Smooth muscle cell (in vitro differentiated cells): ENCODE data around the gene CHN1. TPM values are rescaled to one million over a fixed set of nuclear protein-coding genes. Genes with fewer than 3 reads are reported as not detected.
A peak's percentile ranks its signal among the peaks of the same experiment; 100 is the strongest.

Source experiments
- DNase-seq: peaks from one replicate; lab custom pipeline; 2025; ENCODE audit not compliant: unreplicated experiment; lab: John Stamatoyannopoulos, UW
- H2AFZ ChIP-seq: fragments of 200-600 bp; sonication (generic); 2 replicates; pipeline ENCODE4 v1.6.0; 2016; ENCODE audit warnings: antibody characterized with exemption, low read depth, mild to moderate bottlenecking
- H3F3A ChIP-seq: fragments of 200-600 bp; sonication (generic); 2 replicates; pipeline ENCODE4 v1.6.0; 2017; ENCODE audit warnings: antibody characterized with exemption, low read depth
- H3K27ac ChIP-seq: fragments of 200-600 bp; sonication (generic); 2 replicates; pipeline ENCODE4 v1.5.1; 2016; ENCODE audit warnings: low read depth, mild to moderate bottlenecking
- H3K27me3 ChIP-seq: fragments of 200-600 bp; sonication (generic); 2 replicates; pipeline ENCODE4 v1.6.1; 2016; ENCODE audit warnings: low read depth, mild to moderate bottlenecking
- H3K36me3 ChIP-seq: fragments of 200-600 bp; sonication (generic); 2 replicates; pipeline ENCODE4 v1.5.1; 2016; ENCODE audit warnings: low read depth
- H3K4me1 ChIP-seq: fragments of 200-600 bp; sonication (generic); 2 replicates; pipeline ENCODE4 v1.5.1; 2016; ENCODE audit warnings: low read depth
- H3K4me2 ChIP-seq: fragments of 200-600 bp; sonication (generic); 2 replicates; pipeline ENCODE4 v1.6.0; 2016; ENCODE audit warnings: mild to moderate bottlenecking
- H3K4me3 ChIP-seq: fragments of 200-600 bp; sonication (generic); 2 replicates; pipeline ENCODE4 v1.5.1; 2016; ENCODE audit warnings: mild to moderate bottlenecking
- H3K79me2 ChIP-seq: fragments of 200-600 bp; sonication (generic); 2 replicates; pipeline ENCODE4 v1.6.0; 2016; ENCODE audit warnings: low read depth, mild to moderate bottlenecking
- H3K9ac ChIP-seq: fragments of 200-600 bp; sonication (generic); 2 replicates; pipeline ENCODE4 v1.6.0; 2016; ENCODE audit warnings: low read depth
- H3K9me3 ChIP-seq: fragments of 200-600 bp; sonication (generic); replicated peaks from 2 replicates; pipeline ENCODE4 v1.5.1; 2016; ENCODE audit warnings: low read depth
- H4K20me1 ChIP-seq: fragments of 200-600 bp; sonication (generic); 2 replicates; pipeline ENCODE4 v1.6.0; 2016; ENCODE audit warnings: low read depth
- WGBS: methylation state at CpG from one replicate; pipeline ENCODE4 v1.1.7; 2016; ENCODE audit warnings: low lambda C conversion rate; 5-methylcytosine and 5-hydroxymethylcytosine counted together
- polyA plus RNA-seq: library from polyadenylated mRNA; unstranded; fragments of >200 nt; fragmentation: Nextera tagmentation; extraction: Ambion mirVana; gene quantifications from 2 replicates; pipeline ENCODE4 v1.2.1, GENCODE V29; 2016
- total RNA-seq: library from RNA; depleted of rRNA; stranded (reverse); fragments of >200 nt; gene quantifications from 2 replicates; pipeline ENCODE4 v1.2.3, GENCODE V29; 2014
- TF ChIP-seq, protein P1 (sequence below): fragments of 200-600 bp; sonication (generic); IDR thresholded peaks from 2 replicates; pipeline ENCODE4 v1.5.1; 2017; ENCODE audit warnings: borderline replicate concordance, mild to moderate bottlenecking, antibody characterized with exemption; ENCODE audit not compliant: insufficient read depth, poor library complexity, severe bottlenecking

CHN1 gene
- total and polyA plus RNA-seq, 2 experiments from 2014 or later = 33.5 to 44.8 TPM

DNA sequence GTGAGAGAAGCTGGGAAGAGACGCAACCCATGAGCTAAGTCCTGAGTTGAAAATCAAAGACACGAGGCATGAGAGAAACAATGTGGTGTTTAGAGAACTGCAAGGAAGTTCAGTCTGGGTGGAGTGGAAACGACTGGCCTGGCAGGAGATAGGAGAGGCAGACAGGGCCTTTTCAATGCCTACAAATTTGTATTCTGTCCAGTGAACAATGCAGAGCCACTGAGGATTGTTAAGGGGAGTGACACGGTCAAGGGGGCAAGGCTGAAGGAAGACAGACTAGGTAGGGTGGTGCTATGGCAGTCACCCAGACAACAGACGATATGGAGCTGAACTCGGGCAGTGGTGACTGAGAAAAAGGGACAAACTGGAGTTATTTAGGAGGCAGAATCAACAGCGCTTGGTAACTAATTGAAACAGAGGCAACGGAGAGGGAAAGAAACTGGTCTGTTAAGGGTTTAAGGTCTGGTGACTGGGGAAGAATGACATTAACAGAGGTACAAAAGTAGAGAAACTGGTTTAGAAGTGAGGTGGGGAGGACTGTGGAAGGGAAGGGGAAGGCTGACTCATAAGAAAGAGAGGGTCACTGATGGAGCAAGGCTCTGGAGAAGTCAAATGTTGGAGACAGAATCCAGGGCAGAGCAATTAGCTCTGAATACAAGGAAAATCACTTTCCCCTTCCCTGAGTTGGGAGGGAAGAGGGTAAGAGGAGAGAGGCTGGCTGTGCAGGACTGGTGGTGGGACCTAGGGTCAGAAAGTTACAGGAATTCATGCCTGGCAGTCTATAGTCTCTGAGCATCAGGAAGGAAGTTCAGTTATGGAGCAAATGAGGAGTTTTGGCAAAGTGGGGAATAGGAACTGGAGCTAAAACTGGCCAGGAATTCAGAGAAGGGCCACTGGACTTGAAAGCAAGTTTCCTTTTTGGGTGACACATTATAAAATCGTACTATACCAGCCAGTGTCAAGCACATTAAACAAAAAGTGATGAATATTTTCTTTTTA is 177.5 kb downstream of the CHN1 start:
- TF ChIP-seq, protein P1, sequence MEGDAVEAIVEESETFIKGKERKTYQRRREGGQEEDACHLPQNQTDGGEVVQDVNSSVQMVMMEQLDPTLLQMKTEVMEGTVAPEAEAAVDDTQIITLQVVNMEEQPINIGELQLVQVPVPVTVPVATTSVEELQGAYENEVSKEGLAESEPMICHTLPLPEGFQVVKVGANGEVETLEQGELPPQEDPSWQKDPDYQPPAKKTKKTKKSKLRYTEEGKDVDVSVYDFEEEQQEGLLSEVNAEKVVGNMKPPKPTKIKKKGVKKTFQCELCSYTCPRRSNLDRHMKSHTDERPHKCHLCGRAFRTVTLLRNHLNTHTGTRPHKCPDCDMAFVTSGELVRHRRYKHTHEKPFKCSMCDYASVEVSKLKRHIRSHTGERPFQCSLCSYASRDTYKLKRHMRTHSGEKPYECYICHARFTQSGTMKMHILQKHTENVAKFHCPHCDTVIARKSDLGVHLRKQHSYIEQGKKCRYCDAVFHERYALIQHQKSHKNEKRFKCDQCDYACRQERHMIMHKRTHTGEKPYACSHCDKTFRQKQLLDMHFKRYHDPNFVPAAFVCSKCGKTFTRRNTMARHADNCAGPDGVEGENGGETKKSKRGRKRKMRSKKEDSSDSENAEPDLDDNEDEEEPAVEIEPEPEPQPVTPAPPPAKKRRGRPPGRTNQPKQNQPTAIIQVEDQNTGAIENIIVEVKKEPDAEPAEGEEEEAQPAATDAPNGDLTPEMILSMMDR = no peak
- H3K36me3 ChIP-seq = no peaks in the 10 kb centered on the region
- H3K79me2 ChIP-seq = peaks cover 38% of the 10 kb centered on the region
- 20% methylated on average over 9 of the region's 9 CpGs for WGBS
- no peak for DNase-seq
- no peaks in the 10 kb centered on the region for H3K9me3 ChIP-seq
- H3K27ac ChIP-seq = peak overlapping the region; percentile 93
- peak overlapping the region; percentile 69 for H3K9ac ChIP-seq
- H3K4me3 ChIP-seq = peak overlapping the region; percentile 20
- H3F3A ChIP-seq = peaks cover 6% of the 10 kb centered on the region
- no peaks in the 10 kb centered on the region for H4K20me1 ChIP-seq
- peaks cover 47% of the 10 kb centered on the region for H3K4me1 ChIP-seq
- peak overlapping the region; percentile 78 for H3K4me2 ChIP-seq
- no peaks in the 10 kb centered on the region for H3K27me3 ChIP-seq
- H2AFZ ChIP-seq = peak overlapping the region; percentile 89

DNA sequence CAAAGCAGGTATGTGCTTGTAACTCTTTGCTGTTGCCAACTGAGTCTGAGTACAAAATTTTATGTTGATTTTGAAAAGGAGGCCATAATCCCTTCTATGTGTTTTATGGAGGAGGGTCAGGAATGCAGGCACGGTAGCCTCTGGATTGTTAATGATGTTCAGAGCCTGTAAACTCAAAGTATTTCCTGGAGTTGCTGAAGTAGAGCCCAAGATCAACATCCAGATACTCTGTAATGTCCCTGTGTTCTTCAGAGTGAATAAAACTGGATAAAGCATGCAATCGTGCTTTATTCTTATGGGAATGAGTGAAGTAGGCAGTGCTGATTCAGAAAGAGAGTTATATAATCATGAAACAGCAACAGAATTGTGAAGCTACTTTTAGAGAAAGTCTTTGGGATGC is 179.1 kb downstream of the CHN1 start:
- H4K20me1 ChIP-seq = no peaks in the 10 kb centered on the region
- peaks cover 40% of the 10 kb centered on the region for H3K4me1 ChIP-seq
- TF ChIP-seq, protein P1 = no peak
- DNase-seq = no peak
- H3K27ac ChIP-seq = peak overlapping the region; percentile 93
- 12% methylated on average over 2 of the region's 2 CpGs for WGBS
- H2AFZ ChIP-seq = peak overlapping the region; percentile 89
- H3K36me3 ChIP-seq = no peaks in the 10 kb centered on the region
- H3K4me2 ChIP-seq = peak overlapping the region; percentile 78
- peaks cover 22% of the 10 kb centered on the region for H3K79me2 ChIP-seq
- H3K27me3 ChIP-seq = no peaks in the 10 kb centered on the region
- no peak overlapping the region for H3K9ac ChIP-seq
- peaks cover 6% of the 10 kb centered on the region for H3F3A ChIP-seq
- H3K4me3 ChIP-seq = no peak overlapping the region
- no peaks in the 10 kb centered on the region for H3K9me3 ChIP-seq

DNA sequence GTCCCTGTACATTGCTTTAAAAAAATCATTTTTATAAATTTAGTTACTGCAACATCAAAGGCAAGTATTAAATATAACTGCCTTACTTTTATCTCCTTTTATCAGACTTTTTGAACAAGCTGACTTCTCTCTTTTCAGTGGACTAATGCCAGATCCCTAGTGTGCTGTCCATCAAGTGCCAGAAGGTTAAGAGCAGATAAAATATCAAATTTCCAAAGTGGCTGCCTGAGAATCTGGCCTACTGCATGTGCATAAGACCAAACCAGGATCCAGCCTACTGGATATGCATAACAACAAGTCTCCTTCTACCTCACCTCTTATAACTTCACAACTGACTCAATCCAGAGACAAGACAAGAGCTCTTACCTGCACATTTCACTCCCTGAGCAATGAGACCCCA is 181.1 kb downstream of the CHN1 start:
- Histone ChIP-seq H4K20me1 (no peaks in the 10 kb centered on the region), H3K4me3 (no peak overlapping the region), H3K79me2 (peaks cover 15% of the 10 kb centered on the region), H3K4me1 (peaks cover 36% of the 10 kb centered on the region), H2AFZ (no peak overlapping the region), H3K27me3 (no peaks in the 10 kb centered on the region), H3K9ac (no peak overlapping the region), H3K27ac (no peak overlapping the region), H3K36me3 (no peaks in the 10 kb centered on the region), H3F3A (peaks cover 6% of the 10 kb centered on the region), H3K9me3 (no peaks in the 10 kb centered on the region), H3K4me2 (no peak overlapping the region)
- DNase-seq = no peak
- TF ChIP-seq, protein P1 = no peak
